PC-3 (cell line): ENCODE data around the gene HMCN2. TPM values are rescaled to one million over a fixed set of nuclear protein-coding genes. Genes with fewer than 3 reads are reported as not detected.
"Not testable (repeated sequence)": the region's sequence is repeated elsewhere in the genome, so short reads cannot be mapped to it uniquely, and the experiment has no call there.

Experiments
- ATAC-seq: fragments of 200-7000 bp; cut with Tn5 transposase; 2 replicates; pipeline ENCODE4 v1.9.1; 2020; ENCODE audit warnings: mild to moderate bottlenecking, moderate library complexity
- BruUV-seq: library from RNA; stranded (reverse); fragments of 400-500 nt; replicated peaks from 2 replicates; lab custom pipeline; 2021; lab: Mats Ljungman, UMichigan
- CTCF ChIA-PET: fragments of 300-600 bp; sonication (Branson Sonifier 250); formaldehyde crosslinking; loops from one replicate; lab custom pipeline; 2022; ENCODE audit warnings: antibody characterized with exemption; lab: Charles Lee
- POLR2A ChIA-PET: fragments of 300-600 bp; sonication (Branson Sonifier 250); formaldehyde crosslinking; loops from one replicate; lab custom pipeline; 2022; ENCODE audit warnings: antibody characterized with exemption; ENCODE audit not compliant: unreplicated experiment; lab: Charles Lee
- DNase-seq: peaks from one replicate; pipeline ENCODE4 v3.0.0-alpha.2; 2015
- H2AFZ ChIP-seq: fragments of 300-600 bp; sonication (generic); 2 replicates; pipeline ENCODE4 v1.6.0; 2016; ENCODE audit warnings: antibody characterized with exemption, low read length
- H3F3A ChIP-seq: fragments of 300-600 bp; sonication (generic); one replicate; pipeline ENCODE4 v1.6.0; 2017; ENCODE audit warnings: antibody characterized with exemption, low read length, control low read depth, mild to moderate bottlenecking; ENCODE audit not compliant: unreplicated experiment
- H3K27ac ChIP-seq: fragments of 300-600 bp; sonication (generic); 2 replicates; pipeline ENCODE4 v1.5.1; 2016; ENCODE audit warnings: mild to moderate bottlenecking, low read length
- H3K27me3 ChIP-seq: fragments of 300-600 bp; sonication (generic); 2 replicates; pipeline ENCODE4 v1.6.1; 2016; ENCODE audit warnings: low read length, mixed read lengths
- H3K36me3 ChIP-seq: fragments of 300-600 bp; sonication (generic); 2 replicates; pipeline ENCODE4 v1.6.1; 2016; ENCODE audit warnings: low read depth, mixed run types, low read length, mixed read lengths
- H3K4me1 ChIP-seq: fragments of 300-600 bp; sonication (generic); 2 replicates; pipeline ENCODE4 v1.5.1; 2016; ENCODE audit warnings: low read length; ENCODE audit not compliant: insufficient read depth
- H3K4me2 ChIP-seq: fragments of 300-600 bp; sonication (generic); 2 replicates; pipeline ENCODE4 v1.6.0; 2016; ENCODE audit warnings: low read length
- H3K4me3 ChIP-seq: fragments of 300-600 bp; sonication (generic); 2 replicates; pipeline ENCODE4 v1.5.1; 2016; ENCODE audit warnings: mild to moderate bottlenecking, low read length, mixed read lengths
- H3K79me2 ChIP-seq: fragments of 300-600 bp; sonication (generic); 2 replicates; pipeline ENCODE4 v1.6.1; 2017; ENCODE audit warnings: low read length, mixed read lengths
- H3K9ac ChIP-seq: fragments of 300-600 bp; sonication (generic); 2 replicates; pipeline ENCODE4 v1.6.0; 2016; ENCODE audit warnings: mild to moderate bottlenecking, low read length
- H3K9me2 ChIP-seq: fragments of 300-600 bp; sonication (generic); replicated peaks from 2 replicates; pipeline ENCODE4 v1.6.1; 2016; ENCODE audit warnings: mixed run types, low read length, mixed read lengths
- H3K9me3 ChIP-seq: fragments of 300-600 bp; sonication (generic); 2 replicates; pipeline ENCODE4 v1.6.1; 2016; ENCODE audit warnings: low read length, mixed read lengths
- H4K20me1 ChIP-seq: fragments of 300-600 bp; sonication (generic); 2 replicates; pipeline ENCODE4 v1.6.1; 2016; ENCODE audit warnings: low read length, mixed read lengths
- EZH2 ChIP-seq: fragments of 300-600 bp; sonication (generic); IDR thresholded peaks from one replicate; pipeline ENCODE4 v1.6.1; 2017; ENCODE audit warnings: antibody characterized with exemption, mild to moderate bottlenecking, low read length; ENCODE audit not compliant: unreplicated experiment
- EZH2phosphoT487 ChIP-seq: fragments of 300-600 bp; sonication (generic); IDR thresholded peaks from 2 replicates; pipeline ENCODE4 v1.6.1; 2018; ENCODE audit warnings: mild to moderate bottlenecking, antibody characterized with exemption, low read length, borderline replicate concordance
- intact Hi-C: fragments of 100-400 bp; cut with micrococcal nuclease; formaldehyde crosslinking; loops from 2 replicates; pipeline ENCODE4 v1.9.0; 2023
- total RNA-seq: library from RNA; depleted of rRNA; stranded (reverse); fragments of >200 nt; gene quantifications from 2 replicates; pipeline ENCODE4 v1.2.3, GENCODE V29; 2014
- TF ChIP-seq, protein P1 (sequence below): fragments of 300-600 bp; sonication (generic); conservative IDR thresholded peaks from 2 replicates; pipeline ENCODE4 v1.5.1; 2017; ENCODE audit warnings: antibody characterized with exemption, low read depth, mild to moderate bottlenecking, low read length

Gene HMCN2
- total RNA-seq, 1 experiment from 2014 or later = 0.11 TPM

DNA sequence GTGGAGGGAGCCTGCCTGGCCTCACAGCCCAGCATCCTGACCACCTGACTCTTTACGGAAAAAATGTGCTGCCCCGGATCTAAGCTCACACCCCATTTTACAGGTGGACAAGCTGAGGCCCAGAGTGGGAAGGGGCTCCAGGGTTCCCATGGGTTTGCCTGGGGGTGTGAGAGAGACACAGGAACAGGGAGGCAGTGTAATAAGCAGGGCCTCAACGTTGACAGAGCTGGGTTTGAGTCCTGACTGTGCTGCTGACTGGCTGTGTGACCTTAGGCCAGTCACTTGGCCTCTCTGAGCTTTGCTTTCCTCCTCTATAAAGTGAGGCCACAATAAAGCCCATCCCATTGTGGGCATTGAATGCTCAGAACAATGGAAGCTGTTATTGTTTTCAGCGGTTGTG, 73.7 kb downstream of the HMCN2 start:
- H3F3A ChIP-seq = no peaks in the 10 kb centered on the region
- H2AFZ ChIP-seq = no peak overlapping the region
- DNase-seq (no peak), ATAC-seq (no peak)
- TF ChIP-seq EZH2phosphoT487 (no peak), EZH2 (no peak)
- TF ChIP-seq, protein P1, sequence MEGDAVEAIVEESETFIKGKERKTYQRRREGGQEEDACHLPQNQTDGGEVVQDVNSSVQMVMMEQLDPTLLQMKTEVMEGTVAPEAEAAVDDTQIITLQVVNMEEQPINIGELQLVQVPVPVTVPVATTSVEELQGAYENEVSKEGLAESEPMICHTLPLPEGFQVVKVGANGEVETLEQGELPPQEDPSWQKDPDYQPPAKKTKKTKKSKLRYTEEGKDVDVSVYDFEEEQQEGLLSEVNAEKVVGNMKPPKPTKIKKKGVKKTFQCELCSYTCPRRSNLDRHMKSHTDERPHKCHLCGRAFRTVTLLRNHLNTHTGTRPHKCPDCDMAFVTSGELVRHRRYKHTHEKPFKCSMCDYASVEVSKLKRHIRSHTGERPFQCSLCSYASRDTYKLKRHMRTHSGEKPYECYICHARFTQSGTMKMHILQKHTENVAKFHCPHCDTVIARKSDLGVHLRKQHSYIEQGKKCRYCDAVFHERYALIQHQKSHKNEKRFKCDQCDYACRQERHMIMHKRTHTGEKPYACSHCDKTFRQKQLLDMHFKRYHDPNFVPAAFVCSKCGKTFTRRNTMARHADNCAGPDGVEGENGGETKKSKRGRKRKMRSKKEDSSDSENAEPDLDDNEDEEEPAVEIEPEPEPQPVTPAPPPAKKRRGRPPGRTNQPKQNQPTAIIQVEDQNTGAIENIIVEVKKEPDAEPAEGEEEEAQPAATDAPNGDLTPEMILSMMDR = no peak
- no peaks in the 10 kb centered on the region for H3K36me3 ChIP-seq
- H3K9ac ChIP-seq = no peak overlapping the region
- no peak overlapping the region for H3K4me3 ChIP-seq
- intact Hi-C loops = no loop called here
- H3K79me2 ChIP-seq = no peaks in the 10 kb centered on the region
- no peaks in the 10 kb centered on the region for H4K20me1 ChIP-seq
- no peaks in the 10 kb centered on the region for H3K9me2 ChIP-seq
- BruUV-seq = no TSS peak
- no peaks in the 10 kb centered on the region for H3K4me1 ChIP-seq
- POLR2A ChIA-PET = no interaction called here
- H3K27ac ChIP-seq = no peak overlapping the region
- no peaks in the 10 kb centered on the region for H3K9me3 ChIP-seq
- CTCF ChIA-PET = no interaction called here
- H3K4me2 ChIP-seq = no peak overlapping the region
- no peaks in the 10 kb centered on the region for H3K27me3 ChIP-seq

GRCh38 chr9:130340011-130340410, 74.5 kb downstream of the HMCN2 start:
- CTCF ChIA-PET = no interaction called here
- H3K36me3 ChIP-seq = no peaks in the 10 kb centered on the region
- no peaks in the 10 kb centered on the region for H3K9me2 ChIP-seq
- no peak overlapping the region for H3K4me2 ChIP-seq
- no peak overlapping the region for H3K27ac ChIP-seq
- no peaks in the 10 kb centered on the region for H3F3A ChIP-seq
- H4K20me1 ChIP-seq = no peaks in the 10 kb centered on the region
- DNase-seq = no peak
- no peaks in the 10 kb centered on the region for H3K4me1 ChIP-seq
- POLR2A ChIA-PET = no interaction called here
- no TSS peak for BruUV-seq
- intact Hi-C loops = no loop called here
- no peaks in the 10 kb centered on the region for H3K9me3 ChIP-seq
- H3K27me3 ChIP-seq = no peaks in the 10 kb centered on the region
- no peak overlapping the region for H3K9ac ChIP-seq
- no peak overlapping the region for H3K4me3 ChIP-seq
- no peak overlapping the region for H2AFZ ChIP-seq
- H3K79me2 ChIP-seq = no peaks in the 10 kb centered on the region
- TF ChIP-seq EZH2 (no peak), EZH2phosphoT487 (no peak)
- TF ChIP-seq, protein P1 = no peak
- no peak for ATAC-seq

- H4K20me1 ChIP-seq, POLR2A ChIA-PET, H3K4me2 ChIP-seq, H3K79me2 ChIP-seq, H3K27ac ChIP-seq, CTCF ChIA-PET, H3F3A ChIP-seq, DNase-seq, H3K9ac ChIP-seq, BruUV-seq, H2AFZ ChIP-seq, H3K9me2 ChIP-seq, H3K9me3 ChIP-seq, H3K4me3 ChIP-seq, intact Hi-C loops, ATAC-seq, H3K36me3 ChIP-seq, H3K27me3 ChIP-seq, H3K4me1 ChIP-seq: not testable (repeated sequence)
These were observed 75.0 kb downstream of the HMCN2 start for GRCh38 chr9:130340557-130340956.
